Keratinocyte (primary cell): ENCODE data around the gene ABCC6. TPM values are rescaled to one million over a fixed set of nuclear protein-coding genes. Genes with fewer than 3 reads are reported as not detected.

Experiments used
- DNase-seq: peaks from one replicate; pipeline ENCODE4 v3.0.0-alpha.2; 2011; ENCODE audit warnings: low read depth, missing footprints, low spot score
- FAIRE-seq: peaks from 2 replicates; lab custom pipeline; 2011; peaks lifted over from hg19 to GRCh38; lab: Jason Lieb, UNC
- H2AFZ ChIP-seq: 2 replicates; pipeline ENCODE4 v1.6.0; 2012; ENCODE audit warnings: low read length, control low read depth, inconsistent platforms; ENCODE audit not compliant: control insufficient read depth
- H3K27ac ChIP-seq: 2 replicates; pipeline ENCODE4 v1.5.1; 2011; ENCODE audit warnings: low read length; ENCODE audit not compliant: control insufficient read depth, insufficient read depth
- H3K27me3 ChIP-seq: 3 replicates; pipeline ENCODE4 v1.6.0; 2011; ENCODE audit warnings: low read length; ENCODE audit not compliant: control insufficient read depth, insufficient read depth; ENCODE audit errors: extremely low read depth
- H3K36me3 ChIP-seq, 2 experiments: 2 replicates in 1 of 2; 3 replicates in 1 of 2; pipeline ENCODE4 v1.5.1; 2011; ENCODE audit warnings: low read length in 2 of 2, mild to moderate bottlenecking in 1 of 2; ENCODE audit not compliant: control insufficient read depth in 2 of 2, insufficient read depth in 2 of 2; ENCODE audit errors: extremely low read depth in 1 of 2
- H3K4me1 ChIP-seq: 3 replicates; pipeline ENCODE4 v1.5.1; 2011; ENCODE audit warnings: low read length; ENCODE audit not compliant: control insufficient read depth, insufficient read depth; ENCODE audit errors: extremely low read depth
- H3K4me2 ChIP-seq: 3 replicates; pipeline ENCODE4 v1.6.0; 2011; ENCODE audit warnings: low read depth, low read length; ENCODE audit not compliant: control insufficient read depth, insufficient read depth; ENCODE audit errors: extremely low read depth
- H3K4me3 ChIP-seq, 3 experiments: fragments of 200-600 bp in 1 of 3; sonication (generic) in 1 of 3; 2 replicates in 2 of 3; 3 replicates in 1 of 3; pipeline ENCODE4 v1.5.1; 2011 to 2016; ENCODE audit warnings: low read length in 3 of 3, mild to moderate bottlenecking in 3 of 3, control low read depth in 2 of 3, inconsistent platforms in 1 of 3, low read depth in 1 of 3, mixed read lengths in 1 of 3, mixed run types in 1 of 3, moderate library complexity in 1 of 3; ENCODE audit not compliant: control insufficient read depth in 2 of 3, insufficient read depth in 2 of 3; ENCODE audit errors: extremely low read depth in 1 of 3
- H3K79me2 ChIP-seq: 2 replicates; pipeline ENCODE4 v1.6.0; 2012; ENCODE audit warnings: low read length; ENCODE audit not compliant: control insufficient read depth, insufficient read depth
- H3K9ac ChIP-seq: 3 replicates; pipeline ENCODE4 v1.6.0; 2011; ENCODE audit warnings: low read length; ENCODE audit not compliant: control insufficient read depth, insufficient read depth; ENCODE audit errors: extremely low read depth
- H3K9me1 ChIP-seq: 3 replicates; pipeline ENCODE4 v1.6.0; 2011; ENCODE audit warnings: low read length; ENCODE audit not compliant: control insufficient read depth, insufficient read depth; ENCODE audit errors: extremely low read depth
- H3K9me3 ChIP-seq: 2 replicates; pipeline ENCODE4 v1.5.1; 2012; ENCODE audit warnings: low read depth, low read length; ENCODE audit not compliant: control insufficient read depth
- H4K20me1 ChIP-seq: 3 replicates; pipeline ENCODE4 v1.6.0; 2011; ENCODE audit warnings: low read length; ENCODE audit not compliant: control insufficient read depth, insufficient read depth; ENCODE audit errors: extremely low read depth
- EZH2 ChIP-seq: IDR thresholded peaks from one replicate; pipeline ENCODE4 v1.6.1; 2012; ENCODE audit warnings: inconsistent platforms, mild to moderate bottlenecking, low read length, moderate library complexity
- dilution Hi-C: fragments of 300-500 bp; cut with MboI; formaldehyde crosslinking; loops from one replicate; pipeline ENCODE4 v1.7.0; 2020; ENCODE audit warnings: low sequenced_read_pairs; ENCODE audit not compliant: extremely low pct_ligation_motif_present
- polyA plus RNA-seq, 5 experiments: library from polyadenylated mRNA; depleted of rRNA in 3 of 5; stranded (reverse) in 3 of 5; stranded (forward) in 1 of 5; unstranded in 1 of 5; fragments of >200 nt; gene quantifications; 1 replicate in 1 of 5; 2 replicates in 3 of 5; 3 replicates in 1 of 5; pipeline versions ENCODE4 v1.2.1 to v1.2.3, GENCODE V29; 2011 to 2012; ENCODE audit warnings: missing spikeins in 2 of 5, low read depth in 1 of 5, low replicate concordance in 1 of 5
- TF ChIP-seq, protein P1 (sequence below), 3 experiments: IDR thresholded peaks in 1 of 3; conservative IDR thresholded peaks in 1 of 3; optimal IDR thresholded peaks in 1 of 3; 2 replicates in 2 of 3; 3 replicates in 1 of 3; pipeline versions ENCODE3 to v1.5.1; 2011; ENCODE audit warnings: low read length in 3 of 3, mild to moderate bottlenecking in 3 of 3, moderate library complexity in 2 of 3, control low read depth in 1 of 3, inconsistent platforms in 1 of 3; ENCODE audit not compliant: insufficient read depth in 2 of 3; ENCODE audit errors: extremely low read depth in 1 of 3

The ABCC6 gene
- polyA plus RNA-seq, 1 donor (not counting 4 experiments of a cell fraction or from before 2014, with no cell fraction given): not detected

DNA sequence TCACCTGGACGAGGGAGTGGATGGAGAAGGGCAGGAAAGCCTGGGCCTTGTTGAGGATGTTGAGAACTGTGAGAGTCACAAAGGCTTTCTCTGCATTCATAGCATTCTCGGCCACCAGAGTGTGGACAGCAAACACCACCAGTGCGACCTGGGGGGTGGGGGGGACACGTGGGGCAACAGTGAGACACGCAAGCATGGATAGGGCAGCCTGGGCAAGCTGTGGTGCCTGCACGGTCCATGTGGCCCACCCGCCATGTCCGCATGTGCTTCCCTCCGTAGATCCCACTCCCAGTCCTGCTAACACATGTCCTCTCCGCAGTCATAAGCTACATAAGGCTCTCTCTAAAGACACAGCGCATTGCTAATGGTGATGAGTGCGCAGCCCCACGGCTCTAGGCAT lies 34.5 kb downstream of the ABCC6 start:
- Histone ChIP-seq H3K27ac (no peak overlapping the region), H3K36me3 (no peaks in the 10 kb centered on the region), H2AFZ (no peak overlapping the region), H3K4me2 (no peak overlapping the region), H3K9me3 (no peaks in the 10 kb centered on the region), H3K9ac (no peak overlapping the region), H4K20me1 (no peaks in the 10 kb centered on the region), H3K4me3 (no peak overlapping the region), H3K27me3 (peaks cover 18% of the 10 kb centered on the region), H3K4me1 (no peaks in the 10 kb centered on the region), H3K79me2 (no peaks in the 10 kb centered on the region), H3K9me1 (no peaks in the 10 kb centered on the region)
- FAIRE-seq (no peak), DNase-seq (no peak)
- dilution Hi-C loops: no loop called here
- TF ChIP-seq EZH2: no peak
- TF ChIP-seq, protein P1, sequence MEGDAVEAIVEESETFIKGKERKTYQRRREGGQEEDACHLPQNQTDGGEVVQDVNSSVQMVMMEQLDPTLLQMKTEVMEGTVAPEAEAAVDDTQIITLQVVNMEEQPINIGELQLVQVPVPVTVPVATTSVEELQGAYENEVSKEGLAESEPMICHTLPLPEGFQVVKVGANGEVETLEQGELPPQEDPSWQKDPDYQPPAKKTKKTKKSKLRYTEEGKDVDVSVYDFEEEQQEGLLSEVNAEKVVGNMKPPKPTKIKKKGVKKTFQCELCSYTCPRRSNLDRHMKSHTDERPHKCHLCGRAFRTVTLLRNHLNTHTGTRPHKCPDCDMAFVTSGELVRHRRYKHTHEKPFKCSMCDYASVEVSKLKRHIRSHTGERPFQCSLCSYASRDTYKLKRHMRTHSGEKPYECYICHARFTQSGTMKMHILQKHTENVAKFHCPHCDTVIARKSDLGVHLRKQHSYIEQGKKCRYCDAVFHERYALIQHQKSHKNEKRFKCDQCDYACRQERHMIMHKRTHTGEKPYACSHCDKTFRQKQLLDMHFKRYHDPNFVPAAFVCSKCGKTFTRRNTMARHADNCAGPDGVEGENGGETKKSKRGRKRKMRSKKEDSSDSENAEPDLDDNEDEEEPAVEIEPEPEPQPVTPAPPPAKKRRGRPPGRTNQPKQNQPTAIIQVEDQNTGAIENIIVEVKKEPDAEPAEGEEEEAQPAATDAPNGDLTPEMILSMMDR (optimal IDR thresholded peaks at IDR 0.05 in 1 of 3, IDR thresholded peaks at IDR 0.05 in 1 of 3, conservative IDR thresholded peaks at IDR 0.05 in 1 of 3; ENCODE audit: extremely low read depth in 1 of 3, insufficient read depth in 2 of 3, low read length in 3 of 3): no peak

DNA sequence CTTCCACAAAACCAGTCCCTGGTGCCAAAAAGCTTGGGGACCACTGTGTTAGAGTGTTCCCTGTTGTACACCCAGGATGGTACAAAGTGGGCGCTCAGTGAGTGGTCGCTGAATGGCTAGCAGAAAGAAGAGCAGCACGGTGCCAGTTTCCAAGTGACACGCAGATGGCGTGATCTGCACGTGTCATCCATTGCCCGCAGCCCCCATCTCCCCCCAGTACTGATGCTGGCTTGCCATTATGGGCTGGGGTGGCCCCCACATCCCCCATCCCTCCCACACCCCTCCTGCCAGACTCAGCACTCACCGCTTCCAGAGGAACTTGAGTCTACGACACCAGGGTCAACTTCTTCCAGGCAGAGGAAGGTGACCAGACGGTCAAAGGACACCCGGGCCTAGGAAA lies 36.5 kb downstream of the ABCC6 start:
- Histone ChIP-seq H3K9ac (no peak overlapping the region), H3K79me2 (no peaks in the 10 kb centered on the region), H3K36me3 (no peaks in the 10 kb centered on the region), H3K27ac (no peak overlapping the region), H3K9me3 (no peaks in the 10 kb centered on the region), H3K27me3 (peaks cover 9% of the 10 kb centered on the region), H3K4me3 (no peak overlapping the region), H2AFZ (no peak overlapping the region), H3K9me1 (no peaks in the 10 kb centered on the region), H4K20me1 (no peaks in the 10 kb centered on the region), H3K4me1 (no peaks in the 10 kb centered on the region), H3K4me2 (no peak overlapping the region)
- DNase-seq: no peak
- TF ChIP-seq, protein P1 (optimal IDR thresholded peaks at IDR 0.05 in 1 of 3, IDR thresholded peaks at IDR 0.05 in 1 of 3, conservative IDR thresholded peaks at IDR 0.05 in 1 of 3; ENCODE audit: extremely low read depth in 1 of 3, insufficient read depth in 2 of 3, low read length in 3 of 3): no peak
- TF ChIP-seq EZH2: no peak
- dilution Hi-C loops: no loop called here
- no peak for FAIRE-seq
